ENCODE data around the gene FEZF1. TPM values are rescaled to one million over a fixed set of nuclear protein-coding genes. Genes with fewer than 3 reads are reported as not detected.

FEZF1 gene
- total and polyA plus RNA-seq, 10 of the 15 experiments (the other 5 are each of a cell fraction or from before 2014, with no cell fraction given) = not detected

GRCh38 chr7:122344303-122344620 lies 39.7 kb upstream of the FEZF1 start:
- no peak for FAIRE-seq
- RAD21 ChIA-PET (ENCODE audit: unreplicated experiment) = no interaction called here
- H3K79me2 ChIP-seq (ENCODE audit: control insufficient read depth, insufficient read depth, low read length) = no peaks in the 10 kb centered on the region
- H2AFZ ChIP-seq (ENCODE audit: control insufficient read depth, low read depth, low read length) = no peak overlapping the region
- SMC1A ChIA-PET (ENCODE audit: uncharacterized antibody, unreplicated experiment) = interaction anchor here (1.1 to 1.7 kb wide), 3 partner anchors 10 to 178 kb away, joined by 3 to 4 read pairs (median 4); no protein-coding TSS in a partner anchor
- H3K9ac ChIP-seq (ENCODE audit: control insufficient read depth, insufficient read depth, low read length) = no peak overlapping the region
- WGBS (ENCODE audit: insufficient coverage, insufficient replicate concordance, low lambda C conversion rate, missing lambda C conversion rate) = 95% methylated on average over 1 of the region's 1 CpG
- POLR2A ChIA-PET = no interaction called here
- H3K4me2 ChIP-seq (ENCODE audit: control insufficient read depth, insufficient read depth) = no peak overlapping the region
- no peaks in the 10 kb centered on the region for H3K9me3 ChIP-seq (replicated peaks; ENCODE audit: control insufficient read depth, insufficient read depth, low read length)
- in situ Hi-C loops (cut with MboI) (no loop called here), intact Hi-C loops (cut with micrococcal nuclease; ENCODE audit: unreplicated experiment) (no loop called here)
- TF ChIP-seq ASH2L (IDR thresholded peaks at IDR 0.05; ENCODE audit: borderline replicate concordance, low read depth) = no peak
- no peak for TF ChIP-seq CREB1 (IDR thresholded peaks at IDR 0.05; ENCODE audit: low read depth)
- no peak for TF ChIP-seq TCF12 (IDR thresholded peaks at IDR 0.05; ENCODE audit: low read depth, low read length)
- no peak for TF ChIP-seq YY1 (IDR thresholded peaks at IDR 0.05; ENCODE audit: low read depth, low read length)
- TF ChIP-seq EGR1 (IDR thresholded peaks at IDR 0.05; ENCODE audit: borderline replicate concordance in 1 of 2, low read depth in 2 of 2, low read length in 2 of 2) = no peak
- no peak for TF ChIP-seq WRNIP1 (IDR thresholded peaks at IDR 0.05; ENCODE audit: borderline replicate concordance, low read depth, low read length)
- no peak for TF ChIP-seq STAT3 (IDR thresholded peaks at IDR 0.05; ENCODE audit: low read depth, low read length)
- no peak for TF ChIP-seq CHD2 (IDR thresholded peaks at IDR 0.05; ENCODE audit: borderline replicate concordance, low read depth, low read length)
- TF ChIP-seq SIX5 (IDR thresholded peaks at IDR 0.05; ENCODE audit: low read depth, low read length, severe bottlenecking) = no peak
- TF ChIP-seq ZNF217 (IDR thresholded peaks at IDR 0.05) = no peak
- TF ChIP-seq ZNF384 (IDR thresholded peaks at IDR 0.05; ENCODE audit: borderline replicate concordance, low read depth, low read length) = no peak
- TF ChIP-seq ZZZ3 (IDR thresholded peaks at IDR 0.05; ENCODE audit: control insufficient read depth, insufficient read length, low read depth) = no peak
- TF ChIP-seq HDGF (IDR thresholded peaks at IDR 0.05) = no peak
- H3K4me3 ChIP-seq = no peak overlapping the region
- no peaks in the 10 kb centered on the region for H3K36me3 ChIP-seq (ENCODE audit: control insufficient read depth in 2 of 2, insufficient read depth in 2 of 2, low read length in 1 of 2)
- no TSS peak for BruUV-seq (replicated peaks)
- H3K27ac ChIP-seq (ENCODE audit: control insufficient read depth, insufficient read depth) = no peak overlapping the region
- no peaks in the 10 kb centered on the region for H4K20me1 ChIP-seq (ENCODE audit: control insufficient read depth, insufficient read depth)
- no peak for DNase-seq (ENCODE audit: low read depth, low spot score)
- H3K27me3 ChIP-seq (replicated peaks in 1 of 2; ENCODE audit: control insufficient read depth in 2 of 2, insufficient read depth in 2 of 2, low read length in 1 of 2) = no peaks in the 10 kb centered on the region
- no peak for ATAC-seq
- H3K4me1 ChIP-seq (ENCODE audit: control insufficient read depth, insufficient read depth, low read length) = no peaks in the 10 kb centered on the region
- CTCF ChIA-PET = interaction anchor here (0.6 to 1.4 kb wide), 3 partner anchors 8 to 38 kb away, joined by 3 to 4 read pairs (median 3); no protein-coding TSS in a partner anchor

All from GM12878 (cell line).